PC-3 (cell line): ENCODE data around the gene AMT.

Experiments used
- CTCF ChIP-seq: fragments of 300-600 bp; sonication (generic); conservative IDR thresholded peaks from 2 replicates; pipeline ENCODE4 v1.5.1; 2017; ENCODE audit warnings: antibody characterized with exemption, low read depth, mild to moderate bottlenecking, low read length
- EZH2 ChIP-seq: fragments of 300-600 bp; sonication (generic); IDR thresholded peaks from one replicate; pipeline ENCODE4 v1.6.1; 2017; ENCODE audit warnings: antibody characterized with exemption, mild to moderate bottlenecking, low read length; ENCODE audit not compliant: unreplicated experiment

GRCh38 chr3:49417516-49418120 lies 4.7 kb downstream of the AMT start:
- TF ChIP-seq CTCF (no peak), EZH2 (no peak)
